Measurements from ENCODE around the gene KCMF1.

KCMF1 gene

DNA sequence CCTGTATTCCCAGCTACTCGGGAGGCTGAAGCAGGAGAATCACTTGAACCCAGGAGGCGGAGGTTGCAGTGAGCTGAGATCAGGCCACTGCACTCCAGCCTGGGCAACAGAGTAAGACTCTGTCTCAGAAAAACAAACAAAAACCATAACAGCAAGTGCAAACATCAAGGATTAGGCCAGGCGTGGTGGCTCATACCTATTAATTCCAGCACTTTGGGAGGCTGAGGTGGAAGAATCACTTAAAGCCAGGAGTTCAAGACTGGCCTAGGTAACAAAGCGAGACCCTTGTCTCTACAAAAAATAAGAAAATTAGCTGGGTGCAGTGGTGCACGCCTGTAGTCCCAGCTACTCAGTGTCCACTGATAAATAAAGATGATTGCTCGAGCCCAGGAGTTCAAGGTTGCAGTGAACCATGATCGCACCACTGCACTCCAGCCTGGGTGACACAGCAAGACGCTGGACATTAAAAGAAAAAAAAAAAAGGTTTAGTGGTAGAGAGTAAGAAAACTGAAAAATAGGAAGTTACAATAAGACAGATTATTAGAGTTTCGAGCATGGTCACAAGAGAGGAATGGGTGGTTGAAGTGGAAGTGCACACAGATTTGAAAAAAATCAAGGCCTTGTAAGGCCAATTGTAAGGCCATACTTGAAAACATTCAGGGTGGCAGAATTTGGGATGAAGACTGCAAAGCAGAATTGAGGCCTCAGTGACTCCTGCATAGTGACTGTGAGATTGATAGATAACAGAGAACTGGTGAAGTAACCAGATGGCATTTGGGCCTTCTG lies 6.4 kb upstream of the KCMF1 start:
- CTCF ChIA-PET, result no interaction called here
- no peaks in the 10 kb centered on the region for H3K9me3 ChIP-seq (ENCODE audit: control insufficient read depth, insufficient read depth, low read depth, low read length)
- no peak overlapping the region for H3K4me3 ChIP-seq (ENCODE audit: low read depth, low read length)
- POLR2A ChIA-PET, result interaction anchor here (0.6 to 1.2 kb wide), 2 partner anchors 39 to 89 kb away, joined by 3 read pairs; no protein-coding TSS in a partner anchor
- H3K36me3 ChIP-seq (ENCODE audit: control insufficient read depth in 2 of 2, insufficient read depth in 1 of 2, low read length in 2 of 2), result peaks cover 15 to 17% of the 10 kb centered on the region in 2 experiments; a peak in 2 of 3 replicates
- TF ChIP-seq ZNF585B (tag by site-specific recombination; IDR thresholded peaks at IDR 0.05), result no peak
- no peak for TF ChIP-seq ZNF792 (tag by site-specific recombination; IDR thresholded peaks at IDR 0.05)
- TF ChIP-seq ZNF658 (tag by site-specific recombination; IDR thresholded peaks at IDR 0.05), result no peak
- TF ChIP-seq, protein P1, sequence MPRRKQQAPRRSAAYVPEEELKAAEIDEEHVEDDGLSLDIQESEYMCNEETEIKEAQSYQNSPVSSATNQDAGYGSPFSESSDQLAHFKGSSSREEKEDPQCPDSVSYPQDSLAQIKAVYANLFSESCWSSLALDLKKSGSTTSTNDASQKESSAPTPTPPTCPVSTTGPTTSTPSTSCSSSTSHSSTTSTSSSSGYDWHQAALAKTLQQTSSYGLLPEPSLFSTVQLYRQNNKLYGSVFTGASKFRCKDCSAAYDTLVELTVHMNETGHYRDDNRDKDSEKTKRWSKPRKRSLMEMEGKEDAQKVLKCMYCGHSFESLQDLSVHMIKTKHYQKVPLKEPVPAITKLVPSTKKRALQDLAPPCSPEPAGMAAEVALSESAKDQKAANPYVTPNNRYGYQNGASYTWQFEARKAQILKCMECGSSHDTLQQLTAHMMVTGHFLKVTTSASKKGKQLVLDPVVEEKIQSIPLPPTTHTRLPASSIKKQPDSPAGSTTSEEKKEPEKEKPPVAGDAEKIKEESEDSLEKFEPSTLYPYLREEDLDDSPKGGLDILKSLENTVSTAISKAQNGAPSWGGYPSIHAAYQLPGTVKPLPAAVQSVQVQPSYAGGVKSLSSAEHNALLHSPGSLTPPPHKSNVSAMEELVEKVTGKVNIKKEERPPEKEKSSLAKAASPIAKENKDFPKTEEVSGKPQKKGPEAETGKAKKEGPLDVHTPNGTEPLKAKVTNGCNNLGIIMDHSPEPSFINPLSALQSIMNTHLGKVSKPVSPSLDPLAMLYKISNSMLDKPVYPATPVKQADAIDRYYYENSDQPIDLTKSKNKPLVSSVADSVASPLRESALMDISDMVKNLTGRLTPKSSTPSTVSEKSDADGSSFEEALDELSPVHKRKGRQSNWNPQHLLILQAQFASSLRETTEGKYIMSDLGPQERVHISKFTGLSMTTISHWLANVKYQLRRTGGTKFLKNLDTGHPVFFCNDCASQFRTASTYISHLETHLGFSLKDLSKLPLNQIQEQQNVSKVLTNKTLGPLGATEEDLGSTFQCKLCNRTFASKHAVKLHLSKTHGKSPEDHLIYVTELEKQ (tag by site-specific recombination; IDR thresholded peaks at IDR 0.05; ENCODE audit: borderline replicate concordance), result no peak
- TF ChIP-seq, protein P2, sequence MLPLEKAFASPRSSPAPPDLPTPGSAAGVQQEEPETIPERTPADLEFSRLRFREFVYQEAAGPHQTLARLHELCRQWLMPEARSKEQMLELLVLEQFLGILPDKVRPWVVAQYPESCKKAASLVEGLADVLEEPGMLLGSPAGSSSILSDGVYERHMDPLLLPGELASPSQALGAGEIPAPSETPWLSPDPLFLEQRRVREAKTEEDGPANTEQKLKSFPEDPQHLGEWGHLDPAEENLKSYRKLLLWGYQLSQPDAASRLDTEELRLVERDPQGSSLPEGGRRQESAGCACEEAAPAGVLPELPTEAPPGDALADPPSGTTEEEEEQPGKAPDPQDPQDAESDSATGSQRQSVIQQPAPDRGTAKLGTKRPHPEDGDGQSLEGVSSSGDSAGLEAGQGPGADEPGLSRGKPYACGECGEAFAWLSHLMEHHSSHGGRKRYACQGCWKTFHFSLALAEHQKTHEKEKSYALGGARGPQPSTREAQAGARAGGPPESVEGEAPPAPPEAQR (tag by site-specific recombination; IDR thresholded peaks at IDR 0.05), result no peak
- TF ChIP-seq, protein P3, sequence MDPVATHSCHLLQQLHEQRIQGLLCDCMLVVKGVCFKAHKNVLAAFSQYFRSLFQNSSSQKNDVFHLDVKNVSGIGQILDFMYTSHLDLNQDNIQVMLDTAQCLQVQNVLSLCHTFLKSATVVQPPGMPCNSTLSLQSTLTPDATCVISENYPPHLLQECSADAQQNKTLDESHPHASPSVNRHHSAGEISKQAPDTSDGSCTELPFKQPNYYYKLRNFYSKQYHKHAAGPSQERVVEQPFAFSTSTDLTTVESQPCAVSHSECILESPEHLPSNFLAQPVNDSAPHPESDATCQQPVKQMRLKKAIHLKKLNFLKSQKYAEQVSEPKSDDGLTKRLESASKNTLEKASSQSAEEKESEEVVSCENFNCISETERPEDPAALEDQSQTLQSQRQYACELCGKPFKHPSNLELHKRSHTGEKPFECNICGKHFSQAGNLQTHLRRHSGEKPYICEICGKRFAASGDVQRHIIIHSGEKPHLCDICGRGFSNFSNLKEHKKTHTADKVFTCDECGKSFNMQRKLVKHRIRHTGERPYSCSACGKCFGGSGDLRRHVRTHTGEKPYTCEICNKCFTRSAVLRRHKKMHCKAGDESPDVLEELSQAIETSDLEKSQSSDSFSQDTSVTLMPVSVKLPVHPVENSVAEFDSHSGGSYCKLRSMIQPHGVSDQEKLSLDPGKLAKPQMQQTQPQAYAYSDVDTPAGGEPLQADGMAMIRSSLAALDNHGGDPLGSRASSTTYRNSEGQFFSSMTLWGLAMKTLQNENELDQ (tag by site-specific recombination; IDR thresholded peaks at IDR 0.05; ENCODE audit: low read depth), result no peak
- no peak for TF ChIP-seq ZNF366 (tag by site-specific recombination; conservative IDR thresholded peaks at IDR 0.05)
- TF ChIP-seq ZNF555 (tag by site-specific recombination; conservative IDR thresholded peaks at IDR 0.05), result no peak
- TF ChIP-seq ZNF23 (tag by site-specific recombination; IDR thresholded peaks at IDR 0.05; ENCODE audit: borderline replicate concordance), result no peak
- TF ChIP-seq ZNF221 (tag by site-specific recombination; IDR thresholded peaks at IDR 0.05; ENCODE audit: borderline replicate concordance), result no peak
- TF ChIP-seq ZNF76 (tag by site-specific recombination; IDR thresholded peaks at IDR 0.05; ENCODE audit: borderline replicate concordance, low read depth), result no peak
- TF ChIP-seq ZNF311 (tag by site-specific recombination; IDR thresholded peaks at IDR 0.05; ENCODE audit: borderline replicate concordance), result no peak
- TF ChIP-seq, protein P4, sequence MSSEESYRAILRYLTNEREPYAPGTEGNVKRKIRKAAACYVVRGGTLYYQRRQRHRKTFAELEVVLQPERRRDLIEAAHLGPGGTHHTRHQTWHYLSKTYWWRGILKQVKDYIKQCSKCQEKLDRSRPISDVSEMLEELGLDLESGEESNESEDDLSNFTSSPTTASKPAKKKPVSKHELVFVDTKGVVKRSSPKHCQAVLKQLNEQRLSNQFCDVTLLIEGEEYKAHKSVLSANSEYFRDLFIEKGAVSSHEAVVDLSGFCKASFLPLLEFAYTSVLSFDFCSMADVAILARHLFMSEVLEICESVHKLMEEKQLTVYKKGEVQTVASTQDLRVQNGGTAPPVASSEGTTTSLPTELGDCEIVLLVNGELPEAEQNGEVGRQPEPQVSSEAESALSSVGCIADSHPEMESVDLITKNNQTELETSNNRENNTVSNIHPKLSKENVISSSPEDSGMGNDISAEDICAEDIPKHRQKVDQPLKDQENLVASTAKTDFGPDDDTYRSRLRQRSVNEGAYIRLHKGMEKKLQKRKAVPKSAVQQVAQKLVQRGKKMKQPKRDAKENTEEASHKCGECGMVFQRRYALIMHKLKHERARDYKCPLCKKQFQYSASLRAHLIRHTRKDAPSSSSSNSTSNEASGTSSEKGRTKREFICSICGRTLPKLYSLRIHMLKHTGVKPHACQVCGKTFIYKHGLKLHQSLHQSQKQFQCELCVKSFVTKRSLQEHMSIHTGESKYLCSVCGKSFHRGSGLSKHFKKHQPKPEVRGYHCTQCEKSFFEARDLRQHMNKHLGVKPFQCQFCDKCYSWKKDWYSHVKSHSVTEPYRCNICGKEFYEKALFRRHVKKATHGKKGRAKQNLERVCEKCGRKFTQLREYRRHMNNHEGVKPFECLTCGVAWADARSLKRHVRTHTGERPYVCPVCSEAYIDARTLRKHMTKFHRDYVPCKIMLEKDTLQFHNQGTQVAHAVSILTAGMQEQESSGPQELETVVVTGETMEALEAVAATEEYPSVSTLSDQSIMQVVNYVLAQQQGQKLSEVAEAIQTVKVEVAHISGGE (tag by site-specific recombination; conservative IDR thresholded peaks at IDR 0.05; ENCODE audit: low read depth), result no peak
- TF ChIP-seq ZNF184 (tag by site-specific recombination; IDR thresholded peaks at IDR 0.05), result no peak
- TF ChIP-seq ZNF132 (tag by site-specific recombination; IDR thresholded peaks at IDR 0.05; ENCODE audit: borderline replicate concordance), result no peak
- TF ChIP-seq ZNF777 (tag by site-specific recombination; IDR thresholded peaks at IDR 0.05; ENCODE audit: borderline replicate concordance), result no peak
- TF ChIP-seq HOXD13 (CRISPR knock-in tag; IDR thresholded peaks at IDR 0.05; ENCODE audit: borderline replicate concordance), result no peak
- H3K4me1 ChIP-seq (ENCODE audit: control insufficient read depth, insufficient read depth, low read length), result peaks cover 12% of the 10 kb centered on the region
- H3K27ac ChIP-seq (ENCODE audit: extremely low read depth, low read depth, low read length), result no peak overlapping the region
